HepG2 (cell line): ENCODE data around the gene NSD1. TPM values are rescaled to one million over a fixed set of nuclear protein-coding genes. Genes with fewer than 3 reads are reported as not detected.
A peak's percentile ranks its signal among the peaks of the same experiment; 100 is the strongest.

ENCODE experiments used
- AGO1 ChIP-seq: fragments of 200-400 bp; formaldehyde crosslinking; IDR thresholded peaks from 2 replicates; pipeline ENCODE4 v1.6.1; 2017; ENCODE audit warnings: mild to moderate bottlenecking, low read depth, low read length, moderate library complexity; ENCODE audit not compliant: poor library complexity, severe bottlenecking
- ARID2 ChIP-seq: sonication (generic); formaldehyde crosslinking; IDR thresholded peaks from 2 replicates; pipeline ENCODE4 v1.8.1; 2022; ENCODE audit warnings: mild to moderate bottlenecking, missing genetic modification reagents, borderline replicate concordance
- JUND ChIP-seq: sonication (generic); formaldehyde crosslinking; IDR thresholded peaks from 2 replicates; pipeline ENCODE4 v1.8.0; 2022; ENCODE audit warnings: mild to moderate bottlenecking, missing genetic modification reagents
- KMT2B ChIP-seq: IDR thresholded peaks from 2 replicates; pipeline ENCODE4 v1.6.1; 2016; ENCODE audit warnings: missing genetic modification reagents, missing compliant biosample characterization
- MED13 ChIP-seq: sonication (generic); formaldehyde crosslinking; IDR thresholded peaks from 2 replicates; pipeline ENCODE4 v1.5.0; 2020; ENCODE audit warnings: missing genetic modification reagents
- PAF1 ChIP-seq: IDR thresholded peaks from 2 replicates; pipeline ENCODE4 v1.6.1; 2016; ENCODE audit warnings: missing genetic modification reagents, missing compliant biosample characterization
- POLR2AphosphoS2 ChIP-seq: IDR thresholded peaks from 2 replicates; pipeline ENCODE4 v1.6.1; 2011; ENCODE audit warnings: low read depth, low read length, improper control_type of control experiment
- REPIN1 ChIP-seq: sonication (generic); formaldehyde crosslinking; IDR thresholded peaks from 2 replicates; pipeline ENCODE4 v1.8.0; 2022; ENCODE audit warnings: missing genetic modification reagents, low read depth, mild to moderate bottlenecking, borderline replicate concordance
- ZFY ChIP-seq: sonication (generic); formaldehyde crosslinking; IDR thresholded peaks from 2 replicates; pipeline ENCODE4 v1.4.0; 2020; ENCODE audit warnings: missing genetic modification reagents
- ZNF20 ChIP-seq: sonication (generic); formaldehyde crosslinking; IDR thresholded peaks from 2 replicates; pipeline ENCODE4 v1.4.0; 2020; ENCODE audit warnings: mild to moderate bottlenecking, moderate library complexity, missing genetic modification reagents
- ZNF556 ChIP-seq: sonication (generic); formaldehyde crosslinking; IDR thresholded peaks from 2 replicates; pipeline ENCODE4 v1.4.0; 2020; ENCODE audit warnings: mild to moderate bottlenecking, missing genetic modification reagents, borderline replicate concordance
- polyA plus RNA-seq, 8 experiments: library from polyadenylated mRNA; depleted of rRNA in 3 of 8; stranded (reverse) in 7 of 8; unstranded in 1 of 8; fragments of >200 nt; fragmentation: Illumina TruSeq in 4 of 8; extraction: Trizol in 4 of 8; gene quantifications; 2 replicates each; pipeline versions ENCODE4 v1.2.1 to v1.2.3, GENCODE V29; 2011 to 2016; ENCODE audit warnings: low read depth in 4 of 8, missing spikeins in 1 of 8, mixed read lengths in 1 of 8; ENCODE audit not compliant: insufficient read depth in 1 of 8
- total RNA-seq, 5 experiments: library from RNA; depleted of rRNA; stranded (reverse); fragments of >200 nt; fragmentation: Illumina TruSeq; extraction: Trizol; gene quantifications; 2 replicates each; pipeline ENCODE4 v1.2.3, GENCODE V29; 2016; ENCODE audit warnings: low read depth in 1 of 5
- TF ChIP-seq, protein P1 (sequence below): sonication (generic); formaldehyde crosslinking; IDR thresholded peaks from 2 replicates; pipeline ENCODE4 v1.4.0; 2020; ENCODE audit warnings: mild to moderate bottlenecking, missing genetic modification reagents

Gene NSD1
- total and polyA plus RNA-seq, 2 of the 13 experiments (the other 11 are each of a cell fraction or from before 2014, with no cell fraction given) = 0.01 to 0.09 TPM

- TF ChIP-seq, protein P1, sequence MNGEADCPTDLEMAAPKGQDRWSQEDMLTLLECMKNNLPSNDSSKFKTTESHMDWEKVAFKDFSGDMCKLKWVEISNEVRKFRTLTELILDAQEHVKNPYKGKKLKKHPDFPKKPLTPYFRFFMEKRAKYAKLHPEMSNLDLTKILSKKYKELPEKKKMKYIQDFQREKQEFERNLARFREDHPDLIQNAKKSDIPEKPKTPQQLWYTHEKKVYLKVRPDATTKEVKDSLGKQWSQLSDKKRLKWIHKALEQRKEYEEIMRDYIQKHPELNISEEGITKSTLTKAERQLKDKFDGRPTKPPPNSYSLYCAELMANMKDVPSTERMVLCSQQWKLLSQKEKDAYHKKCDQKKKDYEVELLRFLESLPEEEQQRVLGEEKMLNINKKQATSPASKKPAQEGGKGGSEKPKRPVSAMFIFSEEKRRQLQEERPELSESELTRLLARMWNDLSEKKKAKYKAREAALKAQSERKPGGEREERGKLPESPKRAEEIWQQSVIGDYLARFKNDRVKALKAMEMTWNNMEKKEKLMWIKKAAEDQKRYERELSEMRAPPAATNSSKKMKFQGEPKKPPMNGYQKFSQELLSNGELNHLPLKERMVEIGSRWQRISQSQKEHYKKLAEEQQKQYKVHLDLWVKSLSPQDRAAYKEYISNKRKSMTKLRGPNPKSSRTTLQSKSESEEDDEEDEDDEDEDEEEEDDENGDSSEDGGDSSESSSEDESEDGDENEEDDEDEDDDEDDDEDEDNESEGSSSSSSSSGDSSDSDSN = 0 out of 2 replicates have a peak, but pooled peaks have one; percentile 9
- TF ChIP-seq MED13 (0 out of 2 replicates have a peak, but pooled peaks have one; percentile 42), REPIN1 (CRISPR knock-in tag) (0 out of 2 replicates have a peak, but pooled peaks have one; percentile 36), ZNF20 (CRISPR knock-in tag) (no peak), POLR2AphosphoS2 (no peak), KMT2B (CRISPR knock-in tag) (no peak), ZNF556 (CRISPR knock-in tag) (no peak), AGO1 (peak; percentile 24), ARID2 (CRISPR knock-in tag) (no peak), ZFY (CRISPR knock-in tag) (peak; percentile 34; the same call in 1 of the 2 replicates), PAF1 (CRISPR knock-in tag) (0 out of 2 replicates have a peak, but pooled peaks have one; percentile 60), JUND (no peak)
Observed at GRCh38 chr5:177098470-177099141, 35.0 kb upstream of the NSD1 start (continued).
